Duodenal mucosa (tissue), 2 donors: Measurements from ENCODE around the gene PLPPR1.

ENCODE experiments used
- H3K27ac ChIP-seq: one replicate; pipeline ENCODE4 v1.7.0; 2013; ENCODE audit warnings: low read depth, low read length
- H3K27me3 ChIP-seq, 2 donors: one replicate each; pipeline ENCODE4 v1.7.0; 2013; ENCODE audit warnings: low read length in 2 of 2, control low read depth in 1 of 2; ENCODE audit not compliant: insufficient read depth in 2 of 2, control insufficient read depth in 1 of 2
- H3K36me3 ChIP-seq, 2 donors: one replicate each; pipeline ENCODE4 v1.7.0; 2013; ENCODE audit warnings: low read length in 2 of 2, control low read depth in 1 of 2; ENCODE audit not compliant: insufficient read depth in 2 of 2, control insufficient read depth in 1 of 2
- H3K4me1 ChIP-seq, 2 donors: one replicate each; pipeline ENCODE4 v1.7.0; 2013; ENCODE audit warnings: low read length in 2 of 2, control low read depth in 1 of 2; ENCODE audit not compliant: insufficient read depth in 2 of 2, control insufficient read depth in 1 of 2
- H3K4me3 ChIP-seq, 2 donors: one replicate each; pipeline ENCODE4 v1.7.0; 2013; ENCODE audit warnings: low read length in 2 of 2, low read depth in 1 of 2
- H3K9ac ChIP-seq, 2 donors: one replicate each; pipeline ENCODE4 v1.7.0; 2013; ENCODE audit warnings: low read length in 2 of 2, low read depth in 1 of 2
- H3K9me3 ChIP-seq, 2 donors: one replicate each; pipeline ENCODE4 v1.7.0; 2013; ENCODE audit warnings: low read length in 2 of 2, control low read depth in 1 of 2; ENCODE audit not compliant: control insufficient read depth in 1 of 2

The PLPPR1 gene

GRCh38 chr9:101028346-101029314 lies at the start of gene PLPPR1:
Gene PLPPR1, plus strand, starts transcription at chr9:101028727.
- peaks cover 0 to 10% of the 10 kb centered on the region in 2 donors for H3K4me1 ChIP-seq
- no peak within 1 kb of the TSS for H3K27ac ChIP-seq
- H3K27me3 ChIP-seq = peaks cover 24 to 44% of the 10 kb centered on the region in 2 donors
- no peak within 1 kb of the TSS for H3K9ac ChIP-seq
- no peaks in the 10 kb centered on the region for H3K9me3 ChIP-seq
- no peaks in the 10 kb centered on the region for H3K36me3 ChIP-seq
- peak within 1 kb of the TSS; percentile 57 to 73 for H3K4me3 ChIP-seq

GRCh38 chr9:100989731-100990130 lies 38.8 kb upstream of the PLPPR1 start:
- Histone ChIP-seq H3K4me3 (no peak overlapping the region), H3K27me3 (no peaks in the 10 kb centered on the region), H3K9ac (no peak overlapping the region), H3K4me1 (no peaks in the 10 kb centered on the region), H3K36me3 (no peaks in the 10 kb centered on the region), H3K27ac (no peak overlapping the region), H3K9me3 (no peaks in the 10 kb centered on the region)

DNA sequence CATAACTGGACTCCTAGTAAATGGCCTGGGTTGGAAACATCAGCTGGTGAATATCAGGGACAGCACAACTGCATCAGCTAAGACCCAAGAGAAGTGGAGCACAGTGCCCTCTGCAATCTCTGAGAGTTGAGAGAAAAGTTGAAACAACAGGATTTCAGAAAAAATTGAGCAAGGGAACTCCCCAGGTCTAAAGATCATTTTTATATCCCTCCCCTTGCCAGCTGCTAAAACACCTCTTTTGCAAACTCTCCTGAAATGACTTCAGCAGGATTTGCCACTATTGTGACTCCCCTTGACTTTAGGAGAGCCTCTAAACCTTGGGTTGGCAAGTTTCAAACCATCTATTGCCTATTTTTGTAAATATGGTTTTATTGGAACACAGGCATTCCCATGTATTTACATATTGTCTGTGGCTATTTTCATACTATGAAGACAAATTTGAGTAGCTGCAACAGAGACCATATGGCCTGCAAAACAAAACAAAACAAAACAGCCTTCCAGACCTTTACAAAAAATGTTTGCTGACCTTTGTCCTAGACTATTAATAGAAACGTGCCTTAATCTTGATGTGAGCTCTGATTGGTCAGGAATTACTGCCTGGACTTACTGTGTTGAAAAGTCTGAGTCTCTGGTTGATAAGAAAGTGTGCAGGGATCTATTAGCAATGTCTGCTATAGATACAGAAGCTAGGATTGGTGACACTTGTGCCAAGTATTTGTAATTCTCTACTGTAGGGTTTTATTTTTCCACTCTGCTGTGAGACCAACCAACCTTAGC lies 37.7 kb upstream of the PLPPR1 start:
- no peaks in the 10 kb centered on the region for H3K27me3 ChIP-seq
- no peaks in the 10 kb centered on the region for H3K9me3 ChIP-seq
- no peak overlapping the region for H3K27ac ChIP-seq
- no peaks in the 10 kb centered on the region for H3K36me3 ChIP-seq
- no peak overlapping the region for H3K4me3 ChIP-seq
- no peaks in the 10 kb centered on the region for H3K4me1 ChIP-seq
- no peak overlapping the region for H3K9ac ChIP-seq

DNA sequence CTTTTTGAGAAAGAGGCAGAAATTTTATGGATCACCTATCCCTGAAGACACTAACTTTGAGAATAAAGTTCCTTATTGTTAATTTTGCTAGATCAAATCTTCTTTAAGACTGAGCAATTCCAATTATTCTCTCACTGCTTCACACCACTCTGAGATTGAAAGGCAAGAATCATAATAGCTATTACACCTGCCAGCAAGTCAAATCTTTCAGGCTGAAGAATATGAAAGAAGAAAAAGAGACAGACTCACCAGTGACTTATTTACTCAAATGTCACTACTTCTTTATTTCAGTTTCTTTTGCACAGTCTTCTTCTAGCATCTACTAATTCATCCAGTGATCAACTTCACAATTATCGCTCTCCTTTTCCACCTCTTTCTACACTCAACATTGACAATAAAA lies 35.9 kb upstream of the PLPPR1 start:
- H3K27ac ChIP-seq = no peak overlapping the region

GRCh38 chr9:100999906-101000544 lies 28.5 kb upstream of the PLPPR1 start:
- H3K9ac ChIP-seq = no peak overlapping the region
- no peaks in the 10 kb centered on the region for H3K9me3 ChIP-seq
- H3K4me1 ChIP-seq = no peaks in the 10 kb centered on the region
- H3K4me3 ChIP-seq = no peak overlapping the region
- H3K27ac ChIP-seq = no peak overlapping the region
- H3K27me3 ChIP-seq = no peaks in the 10 kb centered on the region
- no peaks in the 10 kb centered on the region for H3K36me3 ChIP-seq

More for the DNA sequence above, 35.9 kb upstream of the PLPPR1 start:
- Histone ChIP-seq H3K36me3 (no peaks in the 10 kb centered on the region), H3K9ac (no peak overlapping the region), H3K27me3 (no peaks in the 10 kb centered on the region), H3K9me3 (no peaks in the 10 kb centered on the region), H3K4me3 (no peak overlapping the region), H3K4me1 (no peaks in the 10 kb centered on the region)

GRCh38 chr9:101005246-101005645 lies 23.3 kb upstream of the PLPPR1 start:
- H3K4me3 ChIP-seq = no peak overlapping the region
- no peak overlapping the region for H3K9ac ChIP-seq
- H3K4me1 ChIP-seq = no peaks in the 10 kb centered on the region
- peaks cover 0 to 3% of the 10 kb centered on the region in 2 donors for H3K9me3 ChIP-seq
- H3K27ac ChIP-seq = no peak overlapping the region
- no peaks in the 10 kb centered on the region for H3K27me3 ChIP-seq
- H3K36me3 ChIP-seq = no peaks in the 10 kb centered on the region

DNA sequence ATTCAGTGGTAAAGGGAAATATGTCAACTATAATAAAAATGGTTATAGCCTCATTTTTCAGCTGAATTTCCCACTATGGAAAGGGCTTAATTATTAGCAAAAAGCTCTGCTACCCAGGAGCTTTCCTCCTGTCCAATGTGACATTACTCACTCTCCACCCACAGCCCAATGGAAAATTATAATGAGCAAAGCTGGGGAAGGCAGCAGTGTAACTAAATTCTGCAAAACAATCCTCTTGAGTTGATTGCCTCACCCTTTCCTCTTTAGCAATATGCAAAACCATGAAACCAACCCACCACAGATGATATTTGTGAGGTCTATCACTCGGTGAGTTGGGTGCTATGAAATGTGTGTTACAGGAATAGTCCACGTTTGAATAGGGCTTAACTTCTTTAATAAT lies 14.0 kb upstream of the PLPPR1 start:
- no peaks in the 10 kb centered on the region for H3K27me3 ChIP-seq
- no peak overlapping the region for H3K9ac ChIP-seq
- no peaks in the 10 kb centered on the region for H3K36me3 ChIP-seq
- no peak overlapping the region for H3K27ac ChIP-seq
- no peak overlapping the region for H3K4me3 ChIP-seq
- H3K9me3 ChIP-seq = no peaks in the 10 kb centered on the region
- no peaks in the 10 kb centered on the region for H3K4me1 ChIP-seq

GRCh38 chr9:101018467-101018866 lies 10.1 kb upstream of the PLPPR1 start:
- H3K27me3 ChIP-seq = no peaks in the 10 kb centered on the region
- no peak overlapping the region for H3K27ac ChIP-seq
- no peak overlapping the region for H3K4me3 ChIP-seq
- no peaks in the 10 kb centered on the region for H3K9me3 ChIP-seq
- no peaks in the 10 kb centered on the region for H3K4me1 ChIP-seq
- no peaks in the 10 kb centered on the region for H3K36me3 ChIP-seq
- no peak overlapping the region for H3K9ac ChIP-seq

- no peaks in the 10 kb centered on the region for H3K36me3 ChIP-seq
- no peaks in the 10 kb centered on the region for H3K4me1 ChIP-seq
- H3K9ac ChIP-seq = no peak overlapping the region
- no peak overlapping the region for H3K4me3 ChIP-seq
- no peaks in the 10 kb centered on the region for H3K9me3 ChIP-seq
- H3K27ac ChIP-seq = no peak overlapping the region
- H3K27me3 ChIP-seq = peaks cover 5 to 8% of the 10 kb centered on the region in 2 donors
Measured at GRCh38 chr9:101022704-101023103, 5.8 kb upstream of the PLPPR1 start.

DNA sequence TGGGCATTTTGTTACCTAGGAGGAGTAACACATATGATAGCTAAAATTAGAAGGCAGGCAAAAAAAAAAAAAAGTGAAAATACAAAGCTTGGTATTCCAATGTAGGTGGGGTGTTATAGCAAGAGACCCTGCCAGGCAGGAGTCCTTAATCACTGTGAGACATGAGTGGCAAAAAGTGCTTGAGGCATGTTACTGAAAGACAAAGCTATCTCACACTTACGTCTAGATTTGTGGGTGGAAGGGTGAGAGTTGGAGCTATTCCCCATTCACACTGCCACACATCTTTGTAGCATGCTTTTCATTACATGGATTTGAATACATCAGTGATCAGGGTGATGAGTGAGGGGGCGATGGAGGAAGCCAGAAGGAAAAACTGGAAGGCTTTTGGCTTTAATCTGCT lies 2.6 kb upstream of the PLPPR1 start:
- H3K9ac ChIP-seq = no peak overlapping the region
- H3K9me3 ChIP-seq = no peaks in the 10 kb centered on the region
- peaks cover 19 to 28% of the 10 kb centered on the region in 2 donors for H3K27me3 ChIP-seq
- no peak overlapping the region for H3K27ac ChIP-seq
- H3K36me3 ChIP-seq = no peaks in the 10 kb centered on the region
- peaks cover 0 to 10% of the 10 kb centered on the region in 2 donors for H3K4me1 ChIP-seq
- no peak overlapping the region for H3K4me3 ChIP-seq
